Endodermal cell (in vitro differentiated cells): ENCODE measurements around the gene RRP1. TPM values are rescaled to one million over a fixed set of nuclear protein-coding genes. Genes with fewer than 3 reads are reported as not detected.
A peak's percentile ranks its signal among the peaks of the same experiment; 100 is the strongest.

Experiments
- DNase-seq: peaks from one replicate; pipeline ENCODE4 v3.0.0-alpha.2; 2017
- H3K27ac ChIP-seq: 2 replicates; pipeline ENCODE4 v1.5.1; 2013; ENCODE audit warnings: mild to moderate bottlenecking, low read depth, low read length, moderate library complexity
- H3K27me3 ChIP-seq: 2 replicates; pipeline ENCODE4 v1.6.1; 2013; ENCODE audit warnings: mild to moderate bottlenecking, low read length, moderate library complexity; ENCODE audit not compliant: insufficient read depth, control insufficient read depth, poor library complexity, severe bottlenecking
- H3K36me3 ChIP-seq: 2 replicates; pipeline ENCODE4 v1.7.0; 2013; ENCODE audit warnings: mild to moderate bottlenecking, low read length, moderate library complexity; ENCODE audit not compliant: control insufficient read depth, insufficient read depth
- H3K4me1 ChIP-seq: one replicate; pipeline ENCODE4 v1.7.0; 2013; ENCODE audit warnings: low read length; ENCODE audit not compliant: control insufficient read depth, insufficient read depth
- H3K4me3 ChIP-seq: 2 replicates; pipeline ENCODE4 v1.5.1; 2013; ENCODE audit warnings: mild to moderate bottlenecking, low read length, moderate library complexity
- H3K9ac ChIP-seq: 2 replicates; pipeline ENCODE4 v1.6.1; 2013; ENCODE audit warnings: mild to moderate bottlenecking, low read length, moderate library complexity; ENCODE audit not compliant: poor library complexity, severe bottlenecking; ENCODE audit errors: extremely low read depth
- H3K9me3 ChIP-seq: 2 replicates; pipeline ENCODE4 v1.6.1; 2013; ENCODE audit warnings: mild to moderate bottlenecking, low read length, moderate library complexity; ENCODE audit not compliant: control insufficient read depth
- H3K27ac Mint-ChIP-seq: 2 replicates; pipeline ENCODE4 v1.8.0; 2020; ENCODE audit warnings: mixed read lengths
- H3K27me3 Mint-ChIP-seq: 2 replicates; pipeline ENCODE4 v1.8.0; 2021; ENCODE audit warnings: mild to moderate bottlenecking, mixed read lengths; ENCODE audit not compliant: insufficient read depth
- H3K36me3 Mint-ChIP-seq: 2 replicates; pipeline ENCODE4 v1.8.0; 2020; ENCODE audit warnings: low read depth, mixed read lengths
- H3K4me1 Mint-ChIP-seq: 2 replicates; pipeline ENCODE4 v1.8.0; 2020; ENCODE audit warnings: mixed read lengths
- H3K4me3 Mint-ChIP-seq: 2 replicates; pipeline ENCODE4 v1.8.0; 2020; ENCODE audit warnings: mild to moderate bottlenecking, moderate library complexity, mixed read lengths
- H3K9me3 Mint-ChIP-seq: 2 replicates; pipeline ENCODE4 v1.8.0; 2020; ENCODE audit warnings: mild to moderate bottlenecking, mixed read lengths
- WGBS, 2 experiments: methylation state at CpG; one replicate each; pipeline versions ENCODE4 v1.1.5 to v1.1.7; 2013; ENCODE audit warnings: missing lambda C conversion rate in 2 of 2, mixed read lengths in 1 of 2; ENCODE audit not compliant: insufficient coverage in 1 of 2, insufficient read length in 1 of 2; 5-methylcytosine and 5-hydroxymethylcytosine counted together
- total RNA-seq, 2 donors: library from RNA; stranded (reverse); fragmentation: NEBNext Ultra II Directional in 1 of 2; extraction: Animal tissue kit (Norgen Biotek cat#: 25700) in 1 of 2; gene quantifications; 2 replicates in 1 of 2; 3 replicates in 1 of 2; pipeline ENCODE4 v1.2.1, GENCODE V29; 2021
- TF ChIP-seq, protein P1 (sequence below): fragments of 200-600 bp; sonication (generic); conservative IDR thresholded peaks from 2 replicates; pipeline ENCODE4 v1.5.0; 2021; ENCODE audit warnings: antibody characterized with exemption, mild to moderate bottlenecking

RRP1 gene
- total RNA-seq, 2 donors from 2014 or later, result 36.4 to 36.7 TPM

GRCh38 chr21:43809346-43809799 is 20.0 kb downstream of the RRP1 start:
- H3K9ac ChIP-seq, result no peak overlapping the region
- peaks cover 5% of the 10 kb centered on the region for H3K4me1 ChIP-seq
- peaks cover 8% of the 10 kb centered on the region for H3K36me3 Mint-ChIP-seq
- no peak overlapping the region for H3K27ac Mint-ChIP-seq
- no peaks in the 10 kb centered on the region for H3K9me3 ChIP-seq
- no peak for DNase-seq
- peaks cover 13% of the 10 kb centered on the region for H3K36me3 ChIP-seq
- H3K9me3 Mint-ChIP-seq, result no peaks in the 10 kb centered on the region
- no peak overlapping the region for H3K27ac ChIP-seq
- H3K27me3 ChIP-seq, result no peaks in the 10 kb centered on the region
- TF ChIP-seq, protein P1, sequence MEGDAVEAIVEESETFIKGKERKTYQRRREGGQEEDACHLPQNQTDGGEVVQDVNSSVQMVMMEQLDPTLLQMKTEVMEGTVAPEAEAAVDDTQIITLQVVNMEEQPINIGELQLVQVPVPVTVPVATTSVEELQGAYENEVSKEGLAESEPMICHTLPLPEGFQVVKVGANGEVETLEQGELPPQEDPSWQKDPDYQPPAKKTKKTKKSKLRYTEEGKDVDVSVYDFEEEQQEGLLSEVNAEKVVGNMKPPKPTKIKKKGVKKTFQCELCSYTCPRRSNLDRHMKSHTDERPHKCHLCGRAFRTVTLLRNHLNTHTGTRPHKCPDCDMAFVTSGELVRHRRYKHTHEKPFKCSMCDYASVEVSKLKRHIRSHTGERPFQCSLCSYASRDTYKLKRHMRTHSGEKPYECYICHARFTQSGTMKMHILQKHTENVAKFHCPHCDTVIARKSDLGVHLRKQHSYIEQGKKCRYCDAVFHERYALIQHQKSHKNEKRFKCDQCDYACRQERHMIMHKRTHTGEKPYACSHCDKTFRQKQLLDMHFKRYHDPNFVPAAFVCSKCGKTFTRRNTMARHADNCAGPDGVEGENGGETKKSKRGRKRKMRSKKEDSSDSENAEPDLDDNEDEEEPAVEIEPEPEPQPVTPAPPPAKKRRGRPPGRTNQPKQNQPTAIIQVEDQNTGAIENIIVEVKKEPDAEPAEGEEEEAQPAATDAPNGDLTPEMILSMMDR, result no peak
- 91 to 94% methylated on average over 8 to 16 of the region's 16 CpGs for WGBS, 2 experiments
- H3K4me3 ChIP-seq, result no peak overlapping the region
- no peak overlapping the region for H3K4me3 Mint-ChIP-seq
- no peaks in the 10 kb centered on the region for H3K27me3 Mint-ChIP-seq
- peaks cover 2% of the 10 kb centered on the region for H3K4me1 Mint-ChIP-seq

- H3K4me1 ChIP-seq, result peaks cover 5% of the 10 kb centered on the region
- Mint-ChIP-seq H3K9me3 (no peaks in the 10 kb centered on the region), H3K4me3 (no peak overlapping the region), H3K4me1 (peaks cover 8% of the 10 kb centered on the region), H3K27ac (no peak overlapping the region), H3K36me3 (peaks cover 8% of the 10 kb centered on the region), H3K27me3 (no peaks in the 10 kb centered on the region)
- 86 to 94% methylated on average over 13 to 25 of the region's 26 CpGs for WGBS, 2 experiments
- H3K9me3 ChIP-seq, result no peaks in the 10 kb centered on the region
- peaks cover 13% of the 10 kb centered on the region for H3K36me3 ChIP-seq
- no peaks in the 10 kb centered on the region for H3K27me3 ChIP-seq
- DNase-seq, result no peak
- no peak overlapping the region for H3K27ac ChIP-seq
- TF ChIP-seq, protein P1, result no peak
- no peak overlapping the region for H3K9ac ChIP-seq
- H3K4me3 ChIP-seq, result no peak overlapping the region
These were observed 20.6 kb downstream of the RRP1 start for GRCh38 chr21:43809853-43810504.

DNA sequence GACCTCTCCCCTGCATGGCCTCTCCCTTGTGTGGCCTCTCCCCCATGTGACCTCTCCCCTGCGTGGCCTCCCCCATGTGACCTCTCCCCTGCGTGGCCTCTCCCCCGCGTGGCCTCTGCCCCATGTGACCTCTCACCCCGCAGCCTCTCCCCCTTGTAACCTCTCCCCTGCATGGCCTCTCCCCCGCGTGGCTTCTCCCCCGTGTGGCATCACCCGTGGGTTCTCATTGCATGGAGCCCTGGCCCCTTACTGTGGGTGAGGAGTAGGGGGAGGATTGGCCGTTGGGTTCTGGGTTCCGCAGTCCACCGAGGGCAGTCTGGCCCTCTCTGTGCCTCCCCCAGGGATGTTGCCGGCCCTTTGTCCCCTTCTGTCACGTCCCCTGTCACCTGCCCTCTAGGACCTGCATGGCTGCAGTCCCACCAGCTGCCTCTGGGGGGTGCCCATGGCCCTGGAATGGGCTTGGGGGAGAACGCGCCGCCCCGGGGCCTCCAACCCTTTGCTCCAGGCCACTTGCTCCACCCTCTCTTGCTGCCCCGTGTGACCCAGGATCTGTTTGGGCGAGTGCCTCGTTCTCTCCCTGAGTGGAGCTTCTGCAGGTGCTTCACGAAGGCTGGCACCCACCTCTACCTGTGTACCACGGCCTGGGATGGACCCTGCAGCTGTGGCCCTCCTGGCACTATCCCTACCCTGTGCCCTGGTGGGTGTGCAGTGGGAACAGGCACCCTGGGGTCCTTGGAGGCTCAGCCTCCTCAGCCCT is 21.3 kb downstream of the RRP1 start:
- peak; percentile 99 for DNase-seq
- H3K4me3 Mint-ChIP-seq, result no peak overlapping the region
- H3K4me1 ChIP-seq, result peaks cover 5% of the 10 kb centered on the region
- no peak overlapping the region for H3K27ac Mint-ChIP-seq
- no peaks in the 10 kb centered on the region for H3K27me3 ChIP-seq
- peaks cover 8% of the 10 kb centered on the region for H3K4me1 Mint-ChIP-seq
- no peak overlapping the region for H3K9ac ChIP-seq
- TF ChIP-seq, protein P1, result peak; percentile 96
- no peaks in the 10 kb centered on the region for H3K27me3 Mint-ChIP-seq
- WGBS, 2 experiments, result 9 to 50% methylated on average over 7 to 23 of the region's 23 CpGs
- H3K36me3 ChIP-seq, result peaks cover 8% of the 10 kb centered on the region
- H3K27ac ChIP-seq, result no peak overlapping the region
- no peaks in the 10 kb centered on the region for H3K9me3 Mint-ChIP-seq
- H3K9me3 ChIP-seq, result no peaks in the 10 kb centered on the region
- H3K36me3 Mint-ChIP-seq, result peaks cover 7% of the 10 kb centered on the region
- no peak overlapping the region for H3K4me3 ChIP-seq
